ENCODE data around the gene NBAS.

- TF ChIP-seq, protein P1, sequence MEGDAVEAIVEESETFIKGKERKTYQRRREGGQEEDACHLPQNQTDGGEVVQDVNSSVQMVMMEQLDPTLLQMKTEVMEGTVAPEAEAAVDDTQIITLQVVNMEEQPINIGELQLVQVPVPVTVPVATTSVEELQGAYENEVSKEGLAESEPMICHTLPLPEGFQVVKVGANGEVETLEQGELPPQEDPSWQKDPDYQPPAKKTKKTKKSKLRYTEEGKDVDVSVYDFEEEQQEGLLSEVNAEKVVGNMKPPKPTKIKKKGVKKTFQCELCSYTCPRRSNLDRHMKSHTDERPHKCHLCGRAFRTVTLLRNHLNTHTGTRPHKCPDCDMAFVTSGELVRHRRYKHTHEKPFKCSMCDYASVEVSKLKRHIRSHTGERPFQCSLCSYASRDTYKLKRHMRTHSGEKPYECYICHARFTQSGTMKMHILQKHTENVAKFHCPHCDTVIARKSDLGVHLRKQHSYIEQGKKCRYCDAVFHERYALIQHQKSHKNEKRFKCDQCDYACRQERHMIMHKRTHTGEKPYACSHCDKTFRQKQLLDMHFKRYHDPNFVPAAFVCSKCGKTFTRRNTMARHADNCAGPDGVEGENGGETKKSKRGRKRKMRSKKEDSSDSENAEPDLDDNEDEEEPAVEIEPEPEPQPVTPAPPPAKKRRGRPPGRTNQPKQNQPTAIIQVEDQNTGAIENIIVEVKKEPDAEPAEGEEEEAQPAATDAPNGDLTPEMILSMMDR (IDR thresholded peaks at IDR 0.05), result no peak
- no peak for TF ChIP-seq POLR2A (IDR thresholded peaks at IDR 0.05)
Measured at GRCh38 chr2:15603948-15604347, 42.8 kb upstream of the NBAS start.

Data from esophagus squamous epithelium (tissue), 4 donors.